ENCODE results near the gene TRIM66. TPM values are rescaled to one million over a fixed set of nuclear protein-coding genes. Genes with fewer than 3 reads are reported as not detected.

Gene TRIM66
- total RNA-seq, 2 experiments from 2014 or later: 4.4 to 19.0 TPM

- no peaks in the 10 kb centered on the region for H3K36me3 ChIP-seq (ENCODE audit: insufficient read depth, low read length)
- no peak for DNase-seq (ENCODE audit: low spot score)
- H3K4me2 ChIP-seq (ENCODE audit: low read length): no peak overlapping the region
- TF ChIP-seq EZH2phosphoT487 (IDR thresholded peaks at IDR 0.05; ENCODE audit: borderline replicate concordance, low read depth, low read length) (no peak), CTCF (conservative IDR thresholded peaks at IDR 0.05; ENCODE audit: low read length) (no peak)
- H3K9me3 ChIP-seq (ENCODE audit: low read length): no peaks in the 10 kb centered on the region
- ChIA-PET CTCF (ENCODE audit: unreplicated experiment) (no interaction called here), POLR2A (no interaction called here)
- H2AFZ ChIP-seq (ENCODE audit: low read length): no peak overlapping the region
- no TSS peak for BruUV-seq (replicated peaks)
- no peak overlapping the region for H3K4me3 ChIP-seq (ENCODE audit: low read depth, low read length, poor library complexity, severe bottlenecking)
- H3K27ac ChIP-seq (ENCODE audit: low read depth, low read length, poor library complexity, severe bottlenecking): no peak overlapping the region
- H3K79me2 ChIP-seq (ENCODE audit: insufficient read depth, low read depth, low read length): no peaks in the 10 kb centered on the region
- no peaks in the 10 kb centered on the region for H4K20me1 ChIP-seq (ENCODE audit: insufficient read depth, low read length)
- H3K9me2 ChIP-seq (ENCODE audit: insufficient read depth, low read length): no peaks in the 10 kb centered on the region
- peaks cover 14% of the 10 kb centered on the region for H3K4me1 ChIP-seq (ENCODE audit: insufficient read depth, low read length, poor library complexity, severe bottlenecking)
- intact Hi-C loops (cut with micrococcal nuclease; ENCODE audit: unreplicated experiment): no loop called here
Observed at GRCh38 chr11:8728563-8728962, 46.1 kb upstream of the TRIM66 start.

DNA sequence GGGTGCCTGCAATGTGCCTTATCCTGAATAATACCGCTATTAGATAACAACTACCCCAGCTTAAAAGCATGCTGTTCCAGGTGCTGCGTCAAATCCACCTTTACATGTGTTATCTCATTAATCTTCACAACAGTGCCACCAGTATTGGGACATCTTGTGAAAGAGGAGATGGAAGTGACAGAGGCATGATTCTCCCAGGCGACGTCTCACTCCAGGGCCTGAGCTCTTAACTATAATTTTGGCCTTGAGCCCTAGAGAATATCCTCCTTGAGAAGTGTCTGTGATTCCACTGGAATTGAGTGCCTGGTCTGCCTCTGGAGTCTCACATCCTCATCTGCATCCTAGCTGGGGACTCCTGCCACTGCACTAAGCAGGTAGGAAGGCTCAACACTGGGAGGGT is 43.9 kb upstream of the TRIM66 start:
- intact Hi-C loops (cut with micrococcal nuclease; ENCODE audit: unreplicated experiment): no loop called here
- H3K9me3 ChIP-seq (ENCODE audit: low read length): no peaks in the 10 kb centered on the region
- H3K4me3 ChIP-seq (ENCODE audit: low read depth, low read length, poor library complexity, severe bottlenecking): no peak overlapping the region
- H3K9me2 ChIP-seq (ENCODE audit: insufficient read depth, low read length): no peaks in the 10 kb centered on the region
- H3K79me2 ChIP-seq (ENCODE audit: insufficient read depth, low read depth, low read length): no peaks in the 10 kb centered on the region
- ChIA-PET POLR2A (no interaction called here), CTCF (ENCODE audit: unreplicated experiment) (interaction anchor here (0.5 kb wide), 1 partner anchor 25 kb away, joined by 3 read pairs; no protein-coding TSS in a partner anchor)
- no peak overlapping the region for H2AFZ ChIP-seq (ENCODE audit: low read length)
- no peaks in the 10 kb centered on the region for H3K4me1 ChIP-seq (ENCODE audit: insufficient read depth, low read length, poor library complexity, severe bottlenecking)
- TF ChIP-seq EZH2phosphoT487 (IDR thresholded peaks at IDR 0.05; ENCODE audit: borderline replicate concordance, low read depth, low read length) (no peak), CTCF (conservative IDR thresholded peaks at IDR 0.05; ENCODE audit: low read length) (no peak)
- H3K4me2 ChIP-seq (ENCODE audit: low read length): no peak overlapping the region
- no peak for DNase-seq (ENCODE audit: low spot score)
- H3K36me3 ChIP-seq (ENCODE audit: insufficient read depth, low read length): no peaks in the 10 kb centered on the region
- BruUV-seq (replicated peaks): no TSS peak
- H3K27ac ChIP-seq (ENCODE audit: low read depth, low read length, poor library complexity, severe bottlenecking): no peak overlapping the region
- no peaks in the 10 kb centered on the region for H4K20me1 ChIP-seq (ENCODE audit: insufficient read depth, low read length)

DNA sequence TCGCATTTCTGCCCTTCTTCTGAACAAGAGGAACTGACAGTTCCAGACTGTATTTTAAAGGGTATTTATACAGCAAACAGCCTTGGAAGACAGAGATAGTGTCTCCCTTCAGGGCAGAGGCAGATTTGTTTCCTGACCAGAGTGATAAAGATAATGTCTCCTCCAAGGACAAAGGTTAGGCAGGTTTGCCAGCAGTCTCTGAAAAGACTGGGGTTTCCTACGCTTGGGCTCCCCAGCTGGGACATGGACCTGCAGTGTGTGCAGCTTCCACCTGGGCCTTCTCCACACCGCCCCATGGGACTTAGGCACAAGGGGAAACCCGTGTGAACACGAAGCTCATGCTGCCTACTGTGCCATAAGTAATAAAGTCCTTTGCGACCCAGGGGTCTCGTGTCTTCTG is 42.2 kb upstream of the TRIM66 start:
- Histone ChIP-seq H3K9me3 (ENCODE audit: low read length) (no peaks in the 10 kb centered on the region), H3K9me2 (ENCODE audit: insufficient read depth, low read length) (no peaks in the 10 kb centered on the region), H3K79me2 (ENCODE audit: insufficient read depth, low read depth, low read length) (no peaks in the 10 kb centered on the region), H3K27ac (ENCODE audit: low read depth, low read length, poor library complexity, severe bottlenecking) (no peak overlapping the region), H3K4me2 (ENCODE audit: low read length) (no peak overlapping the region), H3K4me1 (ENCODE audit: insufficient read depth, low read length, poor library complexity, severe bottlenecking) (no peaks in the 10 kb centered on the region), H4K20me1 (ENCODE audit: insufficient read depth, low read length) (no peaks in the 10 kb centered on the region), H2AFZ (ENCODE audit: low read length) (no peak overlapping the region), H3K36me3 (ENCODE audit: insufficient read depth, low read length) (no peaks in the 10 kb centered on the region), H3K4me3 (ENCODE audit: low read depth, low read length, poor library complexity, severe bottlenecking) (no peak overlapping the region)
- TF ChIP-seq CTCF (conservative IDR thresholded peaks at IDR 0.05; ENCODE audit: low read length) (no peak), EZH2phosphoT487 (IDR thresholded peaks at IDR 0.05; ENCODE audit: borderline replicate concordance, low read depth, low read length) (no peak)
- ChIA-PET CTCF (ENCODE audit: unreplicated experiment) (no interaction called here), POLR2A (no interaction called here)
- DNase-seq (ENCODE audit: low spot score): no peak
- BruUV-seq (replicated peaks): no TSS peak
- intact Hi-C loops (cut with micrococcal nuclease; ENCODE audit: unreplicated experiment): no loop called here
